ENCODE measurements around the gene NFE2L3.

- TF ChIP-seq CTCF (IDR thresholded peaks at IDR 0.05; ENCODE audit: low read length): no peak
- no peak for TF ChIP-seq EZH2 (IDR thresholded peaks at IDR 0.05; ENCODE audit: borderline replicate concordance, low read length)
These were observed 62.0 kb downstream of the NFE2L3 start for GRCh38 chr7:26213807-26214515.
